ENCODE data around the gene TPSB2.

Gene TPSB2

GRCh38 chr16:1218930-1219611, 10.9 kb downstream of the TPSB2 start:
- DNase-seq, result no peak
- no peak for ATAC-seq

GRCh38 chr16:1218061-1218929, 11.7 kb downstream of the TPSB2 start:
- DNase-seq (no peak), ATAC-seq (no peak)

GRCh38 chr16:1217526-1217925, 12.5 kb downstream of the TPSB2 start:
- no peak for DNase-seq
- no peak for ATAC-seq

GRCh38 chr16:1216681-1217400, 13.1 kb downstream of the TPSB2 start:
- no peak for DNase-seq
- no peak for ATAC-seq

GRCh38 chr16:1216296-1216619, 13.7 kb downstream of the TPSB2 start:
- ATAC-seq (no peak), DNase-seq (no peak)

- no peak for ATAC-seq
- no peak for DNase-seq
These were observed 14.2 kb downstream of the TPSB2 start for GRCh38 chr16:1215574-1216295.

- DNase-seq (no peak), ATAC-seq (no peak)
These were observed 15.3 kb downstream of the TPSB2 start for GRCh38 chr16:1214719-1215118.

GRCh38 chr16:1213796-1214372, 16.1 kb downstream of the TPSB2 start:
- DNase-seq (no peak), ATAC-seq (no peak)

GRCh38 chr16:1213231-1213630, 16.8 kb downstream of the TPSB2 start:
- DNase-seq (no peak), ATAC-seq (no peak)

- DNase-seq (no peak), ATAC-seq (no peak)
These were observed 17.3 kb downstream of the TPSB2 start for GRCh38 chr16:1212616-1213194.

- ATAC-seq, result no peak
- no peak for DNase-seq
These were observed 18.3 kb downstream of the TPSB2 start for GRCh38 chr16:1211451-1212268.

GRCh38 chr16:1210461-1210860, 19.5 kb downstream of the TPSB2 start:
- DNase-seq (no peak), ATAC-seq (no peak)

GRCh38 chr16:1209081-1209480, 20.9 kb downstream of the TPSB2 start:
- no peak for DNase-seq
- no peak for ATAC-seq

- ATAC-seq (no peak), DNase-seq (no peak)
These were observed 21.6 kb downstream of the TPSB2 start for GRCh38 chr16:1208239-1208830.

- no peak for DNase-seq
- ATAC-seq, result no peak
These were observed 23.2 kb downstream of the TPSB2 start for GRCh38 chr16:1206786-1207185.

- ATAC-seq (no peak), DNase-seq (no peak)
These were observed 23.7 kb downstream of the TPSB2 start for GRCh38 chr16:1206326-1206725.

GRCh38 chr16:1204933-1205332, 25.1 kb downstream of the TPSB2 start:
- ATAC-seq, result no peak
- no peak for DNase-seq

- no peak for ATAC-seq
- DNase-seq, result no peak
These were observed 27.7 kb downstream of the TPSB2 start for GRCh38 chr16:1202274-1202673.

- ATAC-seq (no peak), DNase-seq (no peak)
These were observed 28.5 kb downstream of the TPSB2 start for GRCh38 chr16:1201444-1201843.

- ATAC-seq (no peak), DNase-seq (no peak)
These were observed 29.9 kb downstream of the TPSB2 start for GRCh38 chr16:1200014-1200627.
